Measurements from ENCODE around the gene AP2B1. TPM values are rescaled to one million over a fixed set of nuclear protein-coding genes. Genes with fewer than 3 reads are reported as not detected.

The AP2B1 gene
- polyA plus RNA-seq, 1 of the 3 experiments (the other 2 are of a cell fraction), result 97.8 TPM

DNA sequence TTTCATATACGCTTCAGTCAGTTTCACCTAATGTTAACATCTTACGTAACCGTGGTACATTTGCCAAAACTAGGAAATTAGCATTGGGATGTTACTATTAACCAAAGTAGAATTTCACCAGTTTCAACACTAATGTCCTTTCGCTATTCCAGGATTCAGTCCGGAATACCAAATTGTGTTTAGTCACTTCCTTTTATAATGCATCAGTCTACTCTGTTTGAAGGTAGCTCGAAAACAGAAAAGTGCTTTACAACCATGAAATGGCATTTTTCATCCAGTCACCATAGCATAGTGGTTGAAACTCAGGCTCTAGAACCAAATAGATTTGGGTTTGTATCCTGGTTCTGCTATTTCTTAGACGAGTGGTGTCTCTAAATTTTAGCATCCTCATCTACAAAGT lies 29.4 kb downstream of the AP2B1 start:
- H3K9ac ChIP-seq, result no peak overlapping the region
- no peak overlapping the region for H3K4me2 ChIP-seq
- H3K27ac ChIP-seq (ENCODE audit: low read depth in 2 of 2, low read length in 1 of 2), result no peak overlapping the region
- no peak for TF ChIP-seq EP300 (IDR thresholded peaks at IDR 0.05; ENCODE audit: borderline replicate concordance in 1 of 2, low read depth in 1 of 2, low read length in 1 of 2)
- TF ChIP-seq NFIC (IDR thresholded peaks at IDR 0.05; ENCODE audit: borderline replicate concordance), result no peak
- TF ChIP-seq FOSL2 (IDR thresholded peaks at IDR 0.05; ENCODE audit: borderline replicate concordance, low read depth), result no peak
- no peaks in the 10 kb centered on the region for H3K4me1 ChIP-seq (ENCODE audit: control insufficient read depth in 1 of 2, insufficient read depth in 2 of 2, low read depth in 1 of 2, low read length in 1 of 2)
- DNase-seq, result no peak
- H3K4me3 ChIP-seq (ENCODE audit: low read depth in 2 of 2, low read length in 1 of 2), result no peak overlapping the region
- peaks cover 12% of the 10 kb centered on the region for H4K20me1 ChIP-seq (ENCODE audit: insufficient read depth)
- ChIA-PET CTCF (interaction anchor here (5.1 to 5.6 kb wide), 2 partner anchors 9 to 131 kb away, joined by 41 to 55 read pairs; no protein-coding TSS in a partner anchor), POLR2A (no interaction called here)
- H3K36me3 ChIP-seq (replicated peaks in 1 of 2; ENCODE audit: control insufficient read depth in 1 of 2, insufficient read depth in 2 of 2, low read length in 1 of 2), result peaks cover 42 to 50% of the 10 kb centered on the region in 2 experiments
- no peaks in the 10 kb centered on the region for H3K9me3 ChIP-seq
- 92% methylated on average over 7 of the region's 7 CpGs for WGBS (ENCODE audit: low lambda C conversion rate)
- H3K9me2 ChIP-seq, result no peaks in the 10 kb centered on the region
- H3F3A ChIP-seq (replicated peaks; ENCODE audit: insufficient read depth), result peaks cover 17% of the 10 kb centered on the region
- no peak overlapping the region for H2AFZ ChIP-seq (ENCODE audit: low read depth)
- no peaks in the 10 kb centered on the region for H3K27me3 ChIP-seq (ENCODE audit: insufficient read depth)
- peaks cover 48% of the 10 kb centered on the region; the same call in 1 of the 2 replicates for H3K79me2 ChIP-seq (ENCODE audit: insufficient read depth)

DNA sequence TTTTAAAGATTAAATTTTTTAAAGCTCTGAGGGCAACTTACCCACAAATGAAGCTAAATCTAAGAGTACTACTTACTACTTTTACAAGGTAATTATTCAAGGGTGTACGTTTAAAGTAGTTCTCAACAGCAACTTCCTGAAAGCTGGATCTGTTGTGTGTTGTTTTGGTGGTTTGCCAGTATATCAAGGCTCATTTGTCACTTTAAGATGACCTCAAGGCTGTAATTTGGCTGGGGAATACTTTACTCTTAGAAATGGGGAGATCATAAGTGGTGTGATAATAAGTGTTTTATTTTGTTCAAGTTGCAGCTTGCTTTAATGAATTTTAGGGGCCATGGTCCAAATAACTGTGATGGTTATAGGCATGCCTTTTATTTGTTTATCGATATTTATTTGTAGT lies 30.4 kb downstream of the AP2B1 start:
- Histone ChIP-seq H3K4me3 (ENCODE audit: low read depth in 2 of 2, low read length in 1 of 2) (no peak overlapping the region), H4K20me1 (ENCODE audit: insufficient read depth) (peaks cover 12% of the 10 kb centered on the region), H2AFZ (ENCODE audit: low read depth) (no peak overlapping the region), H3K27me3 (ENCODE audit: insufficient read depth) (no peaks in the 10 kb centered on the region), H3K27ac (ENCODE audit: low read depth in 2 of 2, low read length in 1 of 2) (no peak overlapping the region), H3K9me2 (no peaks in the 10 kb centered on the region), H3K9ac (no peak overlapping the region), H3F3A (replicated peaks; ENCODE audit: insufficient read depth) (peaks cover 7% of the 10 kb centered on the region), H3K4me2 (no peak overlapping the region), H3K9me3 (no peaks in the 10 kb centered on the region), H3K36me3 (replicated peaks in 1 of 2; ENCODE audit: control insufficient read depth in 1 of 2, insufficient read depth in 2 of 2, low read length in 1 of 2) (peaks cover 47 to 49% of the 10 kb centered on the region in 2 experiments), H3K4me1 (ENCODE audit: control insufficient read depth in 1 of 2, insufficient read depth in 2 of 2, low read depth in 1 of 2, low read length in 1 of 2) (no peaks in the 10 kb centered on the region), H3K79me2 (ENCODE audit: insufficient read depth) (peaks cover 53% of the 10 kb centered on the region; the same call in 1 of the 2 replicates)
- 86% methylated on average over 2 of the region's 2 CpGs for WGBS (ENCODE audit: low lambda C conversion rate)
- ChIA-PET CTCF (interaction anchor here (0.6 to 5.1 kb wide), 3 partner anchors 32 to 130 kb away, joined by 3 to 41 read pairs (median 3); no protein-coding TSS in a partner anchor), POLR2A (no interaction called here)
- DNase-seq, result no peak
- TF ChIP-seq, protein P1, sequence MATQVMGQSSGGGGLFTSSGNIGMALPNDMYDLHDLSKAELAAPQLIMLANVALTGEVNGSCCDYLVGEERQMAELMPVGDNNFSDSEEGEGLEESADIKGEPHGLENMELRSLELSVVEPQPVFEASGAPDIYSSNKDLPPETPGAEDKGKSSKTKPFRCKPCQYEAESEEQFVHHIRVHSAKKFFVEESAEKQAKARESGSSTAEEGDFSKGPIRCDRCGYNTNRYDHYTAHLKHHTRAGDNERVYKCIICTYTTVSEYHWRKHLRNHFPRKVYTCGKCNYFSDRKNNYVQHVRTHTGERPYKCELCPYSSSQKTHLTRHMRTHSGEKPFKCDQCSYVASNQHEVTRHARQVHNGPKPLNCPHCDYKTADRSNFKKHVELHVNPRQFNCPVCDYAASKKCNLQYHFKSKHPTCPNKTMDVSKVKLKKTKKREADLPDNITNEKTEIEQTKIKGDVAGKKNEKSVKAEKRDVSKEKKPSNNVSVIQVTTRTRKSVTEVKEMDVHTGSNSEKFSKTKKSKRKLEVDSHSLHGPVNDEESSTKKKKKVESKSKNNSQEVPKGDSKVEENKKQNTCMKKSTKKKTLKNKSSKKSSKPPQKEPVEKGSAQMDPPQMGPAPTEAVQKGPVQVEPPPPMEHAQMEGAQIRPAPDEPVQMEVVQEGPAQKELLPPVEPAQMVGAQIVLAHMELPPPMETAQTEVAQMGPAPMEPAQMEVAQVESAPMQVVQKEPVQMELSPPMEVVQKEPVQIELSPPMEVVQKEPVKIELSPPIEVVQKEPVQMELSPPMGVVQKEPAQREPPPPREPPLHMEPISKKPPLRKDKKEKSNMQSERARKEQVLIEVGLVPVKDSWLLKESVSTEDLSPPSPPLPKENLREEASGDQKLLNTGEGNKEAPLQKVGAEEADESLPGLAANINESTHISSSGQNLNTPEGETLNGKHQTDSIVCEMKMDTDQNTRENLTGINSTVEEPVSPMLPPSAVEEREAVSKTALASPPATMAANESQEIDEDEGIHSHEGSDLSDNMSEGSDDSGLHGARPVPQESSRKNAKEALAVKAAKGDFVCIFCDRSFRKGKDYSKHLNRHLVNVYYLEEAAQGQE (IDR thresholded peaks at IDR 0.05; ENCODE audit: low read depth, low read length), result no peak
- no peak for TF ChIP-seq YY1 (IDR thresholded peaks at IDR 0.05; ENCODE audit: low read depth)
- TF ChIP-seq, protein P2, sequence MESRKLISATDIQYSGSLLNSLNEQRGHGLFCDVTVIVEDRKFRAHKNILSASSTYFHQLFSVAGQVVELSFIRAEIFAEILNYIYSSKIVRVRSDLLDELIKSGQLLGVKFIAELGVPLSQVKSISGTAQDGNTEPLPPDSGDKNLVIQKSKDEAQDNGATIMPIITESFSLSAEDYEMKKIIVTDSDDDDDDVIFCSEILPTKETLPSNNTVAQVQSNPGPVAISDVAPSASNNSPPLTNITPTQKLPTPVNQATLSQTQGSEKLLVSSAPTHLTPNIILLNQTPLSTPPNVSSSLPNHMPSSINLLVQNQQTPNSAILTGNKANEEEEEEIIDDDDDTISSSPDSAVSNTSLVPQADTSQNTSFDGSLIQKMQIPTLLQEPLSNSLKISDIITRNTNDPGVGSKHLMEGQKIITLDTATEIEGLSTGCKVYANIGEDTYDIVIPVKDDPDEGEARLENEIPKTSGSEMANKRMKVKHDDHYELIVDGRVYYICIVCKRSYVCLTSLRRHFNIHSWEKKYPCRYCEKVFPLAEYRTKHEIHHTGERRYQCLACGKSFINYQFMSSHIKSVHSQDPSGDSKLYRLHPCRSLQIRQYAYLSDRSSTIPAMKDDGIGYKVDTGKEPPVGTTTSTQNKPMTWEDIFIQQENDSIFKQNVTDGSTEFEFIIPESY (IDR thresholded peaks at IDR 0.05; ENCODE audit: borderline replicate concordance, low read depth), result no peak
- no peak for TF ChIP-seq GABPA (IDR thresholded peaks at IDR 0.05; ENCODE audit: low read depth)
- TF ChIP-seq, protein P3, sequence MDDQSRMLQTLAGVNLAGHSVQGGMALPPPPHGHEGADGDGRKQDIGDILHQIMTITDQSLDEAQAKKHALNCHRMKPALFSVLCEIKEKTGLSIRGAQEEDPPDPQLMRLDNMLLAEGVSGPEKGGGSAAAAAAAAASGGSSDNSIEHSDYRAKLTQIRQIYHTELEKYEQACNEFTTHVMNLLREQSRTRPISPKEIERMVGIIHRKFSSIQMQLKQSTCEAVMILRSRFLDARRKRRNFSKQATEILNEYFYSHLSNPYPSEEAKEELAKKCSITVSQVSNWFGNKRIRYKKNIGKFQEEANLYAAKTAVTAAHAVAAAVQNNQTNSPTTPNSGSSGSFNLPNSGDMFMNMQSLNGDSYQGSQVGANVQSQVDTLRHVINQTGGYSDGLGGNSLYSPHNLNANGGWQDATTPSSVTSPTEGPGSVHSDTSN (IDR thresholded peaks at IDR 0.05), result no peak
- TF ChIP-seq MEF2A (IDR thresholded peaks at IDR 0.05; ENCODE audit: borderline replicate concordance, low read depth), result no peak
- TF ChIP-seq, protein P4, sequence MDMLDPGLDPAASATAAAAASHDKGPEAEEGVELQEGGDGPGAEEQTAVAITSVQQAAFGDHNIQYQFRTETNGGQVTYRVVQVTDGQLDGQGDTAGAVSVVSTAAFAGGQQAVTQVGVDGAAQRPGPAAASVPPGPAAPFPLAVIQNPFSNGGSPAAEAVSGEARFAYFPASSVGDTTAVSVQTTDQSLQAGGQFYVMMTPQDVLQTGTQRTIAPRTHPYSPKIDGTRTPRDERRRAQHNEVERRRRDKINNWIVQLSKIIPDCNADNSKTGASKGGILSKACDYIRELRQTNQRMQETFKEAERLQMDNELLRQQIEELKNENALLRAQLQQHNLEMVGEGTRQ (IDR thresholded peaks at IDR 0.05; ENCODE audit: borderline replicate concordance, low read depth, low read length), result no peak
